HepG2 (cell line): ENCODE results near the gene NHSL1. TPM values are rescaled to one million over a fixed set of nuclear protein-coding genes. Genes with fewer than 3 reads are reported as not detected.

ENCODE experiments used
- ARNTL ChIP-seq: sonication (generic); formaldehyde crosslinking; IDR thresholded peaks from 2 replicates; pipeline ENCODE4 v1.4.0; 2020; ENCODE audit warnings: mild to moderate bottlenecking, missing genetic modification reagents
- ASH2L ChIP-seq: fragments of 300-600, 200-600 bp; sonication (generic); IDR thresholded peaks from 2 replicates; pipeline ENCODE4 v1.7.0; 2017; ENCODE audit warnings: low read depth, mild to moderate bottlenecking, moderate library complexity, mixed read lengths, low read length; ENCODE audit not compliant: insufficient read length
- CENPT ChIP-seq: sonication (generic); formaldehyde crosslinking; IDR thresholded peaks from 2 replicates; pipeline ENCODE4 v1.8.0; 2022; ENCODE audit warnings: low read depth, mild to moderate bottlenecking, moderate library complexity, missing genetic modification reagents
- EED ChIP-seq: sonication (generic); formaldehyde crosslinking; IDR thresholded peaks from 2 replicates; pipeline ENCODE4 v1.5.0; 2020; ENCODE audit warnings: mild to moderate bottlenecking, missing genetic modification reagents
- FOXA3 ChIP-seq: IDR thresholded peaks from 2 replicates; pipeline ENCODE4 v1.6.1; 2016; ENCODE audit warnings: missing genetic modification reagents, missing compliant biosample characterization
- FOXO1 ChIP-seq: sonication (generic); formaldehyde crosslinking; IDR thresholded peaks from 2 replicates; pipeline ENCODE4 v1.4.0; 2020; ENCODE audit warnings: missing genetic modification reagents
- GLI4 ChIP-seq: sonication (generic); formaldehyde crosslinking; IDR thresholded peaks from 2 replicates; pipeline ENCODE4 v1.5.1; 2020; ENCODE audit warnings: missing genetic modification reagents, mild to moderate bottlenecking, moderate library complexity, borderline replicate concordance
- GZF1 ChIP-seq: sonication (generic); formaldehyde crosslinking; IDR thresholded peaks from 2 replicates; pipeline ENCODE4 v1.5.1; 2020; ENCODE audit warnings: mild to moderate bottlenecking, missing genetic modification reagents
- MED8 ChIP-seq: sonication (generic); formaldehyde crosslinking; IDR thresholded peaks from 2 replicates; pipeline ENCODE4 v1.8.1; 2023; ENCODE audit warnings: mild to moderate bottlenecking, missing genetic modification reagents; ENCODE audit not compliant: insufficient replicate concordance
- NCOA2 ChIP-seq: sonication (generic); formaldehyde crosslinking; IDR thresholded peaks from 2 replicates; pipeline ENCODE4 v1.8.0; 2022; ENCODE audit warnings: inconsistent platforms
- NFYC ChIP-seq: IDR thresholded peaks from 2 replicates; pipeline ENCODE4 v1.6.1; 2016; ENCODE audit warnings: missing genetic modification reagents, missing compliant biosample characterization
- PAWR ChIP-seq: sonication (generic); formaldehyde crosslinking; IDR thresholded peaks from 2 replicates; pipeline ENCODE4 v1.4.0; 2020; ENCODE audit warnings: missing genetic modification reagents, mild to moderate bottlenecking, borderline replicate concordance
- SIN3A ChIP-seq: IDR thresholded peaks from 2 replicates; pipeline ENCODE4 v1.6.1; 2011; ENCODE audit warnings: low read depth, mild to moderate bottlenecking, control low read depth, low read length, borderline replicate concordance
- SIN3B ChIP-seq: fragments of 150-350 bp; IDR thresholded peaks from 2 replicates; pipeline ENCODE4 v1.6.1; 2014; ENCODE audit warnings: low read length
- SRSF1 ChIP-seq: fragments of 200-400 bp; formaldehyde crosslinking; optimal IDR thresholded peaks from 2 replicates; pipeline ENCODE3; 2017; ENCODE audit warnings: mild to moderate bottlenecking, low read depth, low read length, moderate library complexity
- SRY ChIP-seq: sonication (generic); formaldehyde crosslinking; IDR thresholded peaks from 2 replicates; pipeline ENCODE4 v1.8.0; 2022; ENCODE audit warnings: mild to moderate bottlenecking, missing genetic modification reagents
- ZNF160 ChIP-seq: sonication (generic); formaldehyde crosslinking; IDR thresholded peaks from 2 replicates; pipeline ENCODE4 v1.8.0; 2022; ENCODE audit warnings: mild to moderate bottlenecking, inconsistent platforms, missing genetic modification reagents
- ZNF17 ChIP-seq: sonication (generic); formaldehyde crosslinking; IDR thresholded peaks from 2 replicates; pipeline ENCODE4 v1.5.0; 2020; ENCODE audit warnings: mild to moderate bottlenecking, missing genetic modification reagents
- ZNF484 ChIP-seq: sonication (generic); formaldehyde crosslinking; IDR thresholded peaks from 2 replicates; pipeline ENCODE4 v1.5.1; 2020; ENCODE audit warnings: mild to moderate bottlenecking, low read depth, missing genetic modification reagents, borderline replicate concordance
- ZNF776 ChIP-seq: sonication (generic); formaldehyde crosslinking; IDR thresholded peaks from 2 replicates; pipeline ENCODE4 v1.4.0; 2020; ENCODE audit warnings: mild to moderate bottlenecking, missing genetic modification reagents
- polyA plus RNA-seq, 8 experiments: library from polyadenylated mRNA; depleted of rRNA in 3 of 8; stranded (reverse) in 7 of 8; unstranded in 1 of 8; fragments of >200 nt; fragmentation: Illumina TruSeq in 4 of 8; extraction: Trizol in 4 of 8; gene quantifications; 2 replicates each; pipeline versions ENCODE4 v1.2.1 to v1.2.3, GENCODE V29; 2011 to 2016; ENCODE audit warnings: low read depth in 4 of 8, missing spikeins in 1 of 8, mixed read lengths in 1 of 8; ENCODE audit not compliant: insufficient read depth in 1 of 8
- total RNA-seq, 5 experiments: library from RNA; depleted of rRNA; stranded (reverse); fragments of >200 nt; fragmentation: Illumina TruSeq; extraction: Trizol; gene quantifications; 2 replicates each; pipeline ENCODE4 v1.2.3, GENCODE V29; 2016; ENCODE audit warnings: low read depth in 1 of 5
- TF ChIP-seq, protein P1 (sequence below): sonication (generic); formaldehyde crosslinking; IDR thresholded peaks from 2 replicates; pipeline ENCODE4 v1.8.0; 2022; ENCODE audit warnings: missing genetic modification reagents, mild to moderate bottlenecking, inconsistent platforms, borderline replicate concordance
- TF ChIP-seq, protein P2 (sequence below): IDR thresholded peaks from 2 replicates; pipeline ENCODE4 v1.6.1; 2018; ENCODE audit warnings: missing genetic modification reagents
- TF ChIP-seq, protein P3 (sequence below): sonication (generic); formaldehyde crosslinking; IDR thresholded peaks from 2 replicates; pipeline ENCODE4 v1.8.1; 2022; ENCODE audit warnings: mild to moderate bottlenecking, missing genetic modification reagents
- TF ChIP-seq, protein P4 (sequence below): sonication (generic); formaldehyde crosslinking; IDR thresholded peaks from 2 replicates; pipeline ENCODE4 v1.4.0; 2020; ENCODE audit warnings: mild to moderate bottlenecking, missing genetic modification reagents

The NHSL1 gene
- total and polyA plus RNA-seq, 2 of the 13 experiments (the other 11 are each of a cell fraction or from before 2014, with no cell fraction given) = 24.9 to 53.6 TPM

DNA sequence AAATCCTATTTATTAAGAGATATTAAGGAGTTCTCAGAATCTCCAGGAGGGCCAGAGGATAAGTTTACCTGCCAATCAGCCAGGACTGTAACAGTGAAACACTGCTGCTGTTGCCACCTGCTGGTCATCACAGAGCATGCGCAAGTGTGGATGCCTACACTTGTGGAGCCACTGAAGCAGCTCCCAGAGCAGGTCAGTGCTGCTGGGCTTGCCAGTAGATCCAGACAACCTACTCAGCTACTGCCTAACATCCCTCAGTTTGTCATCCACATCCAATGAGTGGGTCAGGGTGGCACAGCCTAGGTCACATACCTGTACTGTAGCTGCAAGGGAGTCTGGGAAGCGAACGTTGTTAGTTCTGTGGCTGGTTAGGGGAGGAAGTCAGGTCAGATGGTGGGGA, 18.3 kb upstream of the NHSL1 start (continued):
- TF ChIP-seq SIN3B (no peak), ZNF776 (CRISPR knock-in tag) (no peak), ZNF17 (CRISPR knock-in tag) (no peak), ZNF160 (no peak), FOXO1 (0 out of 2 replicates have a peak, but pooled peaks have one; percentile 24), GLI4 (no peak), GZF1 (CRISPR knock-in tag) (0 out of 2 replicates have a peak, but pooled peaks have one; percentile 37), SIN3A (no peak), PAWR (CRISPR knock-in tag) (no peak), NFYC (CRISPR knock-in tag) (no peak), ZNF484 (CRISPR knock-in tag) (no peak), EED (no peak), MED8 (no peak), NCOA2 (CRISPR knock-in tag) (no peak), SRSF1 (no peak), FOXA3 (CRISPR knock-in tag) (peak; percentile 42; the same call in 1 of the 2 replicates), ASH2L (no peak), SRY (CRISPR knock-in tag) (no peak), CENPT (CRISPR knock-in tag) (no peak), ARNTL (no peak)
- TF ChIP-seq, protein P1, sequence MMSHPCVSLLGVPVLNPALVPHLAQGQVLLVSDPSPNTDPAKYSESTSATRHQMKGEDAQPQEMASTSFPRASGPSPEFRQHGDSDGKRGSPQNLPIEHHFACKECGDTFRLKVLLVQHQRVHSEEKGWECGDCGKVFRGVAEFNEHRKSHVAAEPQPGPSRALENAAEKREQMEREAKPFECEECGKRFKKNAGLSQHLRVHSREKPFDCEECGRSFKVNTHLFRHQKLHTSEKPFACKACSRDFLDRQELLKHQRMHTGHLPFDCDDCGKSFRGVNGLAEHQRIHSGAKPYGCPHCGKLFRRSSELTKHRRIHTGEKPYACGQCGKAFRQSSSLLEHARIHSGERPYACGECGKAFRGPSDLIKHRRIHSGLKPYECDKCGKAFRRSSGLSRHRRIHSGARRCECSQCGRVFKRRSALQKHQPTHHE (CRISPR knock-in tag) = no peak
- TF ChIP-seq, protein P2, sequence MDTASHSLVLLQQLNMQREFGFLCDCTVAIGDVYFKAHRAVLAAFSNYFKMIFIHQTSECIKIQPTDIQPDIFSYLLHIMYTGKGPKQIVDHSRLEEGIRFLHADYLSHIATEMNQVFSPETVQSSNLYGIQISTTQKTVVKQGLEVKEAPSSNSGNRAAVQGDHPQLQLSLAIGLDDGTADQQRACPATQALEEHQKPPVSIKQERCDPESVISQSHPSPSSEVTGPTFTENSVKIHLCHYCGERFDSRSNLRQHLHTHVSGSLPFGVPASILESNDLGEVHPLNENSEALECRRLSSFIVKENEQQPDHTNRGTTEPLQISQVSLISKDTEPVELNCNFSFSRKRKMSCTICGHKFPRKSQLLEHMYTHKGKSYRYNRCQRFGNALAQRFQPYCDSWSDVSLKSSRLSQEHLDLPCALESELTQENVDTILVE = no peak
- TF ChIP-seq, protein P3, sequence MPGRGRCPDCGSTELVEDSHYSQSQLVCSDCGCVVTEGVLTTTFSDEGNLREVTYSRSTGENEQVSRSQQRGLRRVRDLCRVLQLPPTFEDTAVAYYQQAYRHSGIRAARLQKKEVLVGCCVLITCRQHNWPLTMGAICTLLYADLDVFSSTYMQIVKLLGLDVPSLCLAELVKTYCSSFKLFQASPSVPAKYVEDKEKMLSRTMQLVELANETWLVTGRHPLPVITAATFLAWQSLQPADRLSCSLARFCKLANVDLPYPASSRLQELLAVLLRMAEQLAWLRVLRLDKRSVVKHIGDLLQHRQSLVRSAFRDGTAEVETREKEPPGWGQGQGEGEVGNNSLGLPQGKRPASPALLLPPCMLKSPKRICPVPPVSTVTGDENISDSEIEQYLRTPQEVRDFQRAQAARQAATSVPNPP = no peak
- TF ChIP-seq, protein P4, sequence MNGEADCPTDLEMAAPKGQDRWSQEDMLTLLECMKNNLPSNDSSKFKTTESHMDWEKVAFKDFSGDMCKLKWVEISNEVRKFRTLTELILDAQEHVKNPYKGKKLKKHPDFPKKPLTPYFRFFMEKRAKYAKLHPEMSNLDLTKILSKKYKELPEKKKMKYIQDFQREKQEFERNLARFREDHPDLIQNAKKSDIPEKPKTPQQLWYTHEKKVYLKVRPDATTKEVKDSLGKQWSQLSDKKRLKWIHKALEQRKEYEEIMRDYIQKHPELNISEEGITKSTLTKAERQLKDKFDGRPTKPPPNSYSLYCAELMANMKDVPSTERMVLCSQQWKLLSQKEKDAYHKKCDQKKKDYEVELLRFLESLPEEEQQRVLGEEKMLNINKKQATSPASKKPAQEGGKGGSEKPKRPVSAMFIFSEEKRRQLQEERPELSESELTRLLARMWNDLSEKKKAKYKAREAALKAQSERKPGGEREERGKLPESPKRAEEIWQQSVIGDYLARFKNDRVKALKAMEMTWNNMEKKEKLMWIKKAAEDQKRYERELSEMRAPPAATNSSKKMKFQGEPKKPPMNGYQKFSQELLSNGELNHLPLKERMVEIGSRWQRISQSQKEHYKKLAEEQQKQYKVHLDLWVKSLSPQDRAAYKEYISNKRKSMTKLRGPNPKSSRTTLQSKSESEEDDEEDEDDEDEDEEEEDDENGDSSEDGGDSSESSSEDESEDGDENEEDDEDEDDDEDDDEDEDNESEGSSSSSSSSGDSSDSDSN = peak; percentile 34; the same call in 1 of the 2 replicates
